ENCODE data around the gene ZNF729. TPM values are rescaled to one million over a fixed set of nuclear protein-coding genes. Genes with fewer than 3 reads are reported as not detected.
"Not testable (repeated sequence)": the region's sequence is repeated elsewhere in the genome, so short reads cannot be mapped to it uniquely, and the experiment has no call there.

The ZNF729 gene
- total RNA-seq = not detected in 2 replicates

DNA sequence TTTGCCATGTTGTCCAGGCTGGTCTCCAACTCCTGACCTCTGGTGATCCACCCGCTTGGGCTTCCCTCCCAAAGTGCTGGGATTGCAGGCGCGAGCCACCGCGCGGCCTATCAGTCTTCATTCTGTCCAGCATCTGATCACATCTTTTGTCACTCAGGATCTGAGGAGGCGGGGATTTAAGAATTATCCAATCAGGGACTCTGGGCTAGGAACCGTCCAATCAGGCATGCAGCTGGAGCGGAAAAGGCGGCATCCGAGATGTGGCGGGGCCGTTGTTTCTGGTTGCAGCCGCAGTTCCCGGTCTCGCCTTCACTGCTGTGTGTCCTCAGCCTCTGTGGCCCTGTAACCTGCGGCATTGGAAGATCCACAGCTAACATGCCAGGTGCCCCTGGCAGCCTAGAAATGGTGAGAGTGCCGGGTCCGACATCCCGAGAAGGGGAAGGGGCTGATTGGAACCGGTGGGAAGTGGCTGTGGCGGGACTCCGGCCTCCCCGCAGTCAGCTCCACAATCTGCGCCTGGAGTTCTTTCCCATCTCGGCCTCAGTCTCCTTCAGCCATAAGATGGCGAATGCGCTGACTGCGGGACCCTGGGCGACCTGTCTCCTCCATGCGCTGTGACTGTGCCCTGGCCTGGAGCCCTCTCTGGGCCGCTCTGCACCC is at the start of gene ZNF729:
ZNF729 (plus strand) TSS at position 291 of the 660 bp plus-strand sequence; CDS start at position 376, 85 bp downstream.
- DNase-seq (ENCODE audit: low read depth) = no peak

DNA sequence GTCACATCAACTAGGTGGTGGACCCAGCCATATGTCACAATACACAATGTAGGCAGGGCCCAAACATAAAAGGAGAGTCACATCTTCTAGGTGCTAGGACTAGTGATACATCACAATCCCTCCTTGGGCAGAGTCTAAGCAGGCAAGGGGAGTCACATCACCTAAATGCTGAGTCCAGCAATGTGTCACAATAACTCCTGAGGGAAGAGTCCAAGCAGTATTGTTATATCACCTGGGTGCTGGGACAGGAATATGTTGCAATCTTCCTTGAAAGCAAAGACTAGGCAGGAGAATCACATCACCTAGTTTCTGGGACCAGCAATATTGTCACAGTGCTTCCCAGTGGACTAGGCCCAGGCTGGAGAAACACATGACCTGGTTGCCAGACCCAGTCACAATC is 29.4 kb upstream of the ZNF729 start:
- DNase-seq (ENCODE audit: low read depth) = no peak

DNA sequence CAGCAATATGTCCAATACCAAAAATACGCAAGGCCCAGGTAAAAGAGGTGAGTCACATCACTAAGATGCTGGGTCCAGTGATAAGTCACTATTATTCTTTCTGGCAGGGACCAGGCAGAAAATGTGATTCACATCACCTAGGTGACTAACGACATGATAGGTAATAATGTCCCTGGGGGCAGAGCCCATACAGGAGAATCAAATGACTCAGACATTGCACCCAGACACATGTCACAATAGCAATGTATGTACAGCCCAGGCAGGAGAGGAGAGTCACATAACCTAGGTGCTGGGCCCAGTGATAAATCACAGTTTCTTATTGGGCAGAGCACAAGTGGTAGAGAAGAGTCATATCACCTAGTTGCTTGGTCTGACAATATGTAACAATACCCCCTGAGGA is 28.9 kb upstream of the ZNF729 start:
- DNase-seq (ENCODE audit: low read depth) = no peak

DNA sequence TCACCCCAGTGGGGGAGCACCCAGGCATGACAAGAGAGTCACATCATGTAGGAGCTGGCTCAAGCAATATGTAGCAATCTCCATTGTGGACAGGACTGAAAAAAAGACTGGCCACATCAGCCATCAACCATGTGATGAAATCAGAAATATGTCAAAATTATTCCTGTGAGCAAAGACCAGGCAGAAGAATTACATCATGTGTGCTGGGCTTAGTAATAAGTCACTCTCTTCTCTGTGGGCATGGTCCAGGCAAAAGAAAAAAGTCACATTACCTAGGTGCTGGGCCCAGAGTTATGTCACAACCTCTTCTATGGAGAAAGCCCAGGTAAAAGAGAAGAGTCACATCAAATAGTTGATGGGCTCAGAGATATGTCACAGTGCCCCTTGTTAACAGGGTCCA is 28.3 kb upstream of the ZNF729 start:
- DNase-seq (ENCODE audit: low read depth) = no peak

DNA sequence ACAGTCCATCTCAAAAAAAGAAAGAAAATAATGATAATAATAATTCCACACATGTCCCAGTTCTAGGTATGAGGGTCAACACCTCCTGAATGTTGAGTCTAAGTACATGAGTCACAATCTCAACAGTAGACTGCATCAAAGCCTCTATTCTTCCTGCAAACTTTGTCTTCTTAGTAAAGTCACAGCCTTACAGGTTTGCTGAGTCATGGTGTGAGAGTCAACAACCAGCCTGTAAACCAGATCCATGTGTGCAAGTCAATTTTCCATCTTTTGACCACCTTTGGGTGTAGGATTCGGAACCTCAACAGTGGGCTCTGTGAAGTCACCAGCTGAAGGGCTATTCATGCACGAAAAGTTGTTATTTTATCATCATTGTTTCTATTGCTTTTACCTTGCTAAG is 25.7 kb upstream of the ZNF729 start:
- no peak for DNase-seq (ENCODE audit: low read depth)

DNA sequence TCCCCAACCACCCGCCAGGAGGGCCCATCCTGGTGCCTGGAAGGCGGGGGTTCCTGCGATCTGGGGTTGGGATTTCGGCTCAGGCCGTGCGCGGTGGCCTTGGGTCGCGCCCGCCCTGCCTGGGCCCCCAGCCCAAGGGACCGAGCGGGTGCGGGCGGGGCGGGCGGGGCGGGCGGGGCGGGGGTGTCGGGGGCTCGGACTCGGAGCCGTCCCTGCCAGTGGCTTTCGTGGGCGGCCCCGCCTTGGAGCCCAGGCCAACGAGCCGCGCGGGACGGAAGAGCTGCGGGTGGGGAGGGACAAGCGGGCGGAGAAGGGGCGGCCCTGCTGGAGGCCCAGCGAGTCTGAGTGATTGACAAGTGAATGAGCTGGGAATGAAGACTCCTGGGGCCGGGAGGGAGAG is 24.6 kb upstream of the ZNF729 start:
- DNase-seq (ENCODE audit: low read depth) = no peak

DNA sequence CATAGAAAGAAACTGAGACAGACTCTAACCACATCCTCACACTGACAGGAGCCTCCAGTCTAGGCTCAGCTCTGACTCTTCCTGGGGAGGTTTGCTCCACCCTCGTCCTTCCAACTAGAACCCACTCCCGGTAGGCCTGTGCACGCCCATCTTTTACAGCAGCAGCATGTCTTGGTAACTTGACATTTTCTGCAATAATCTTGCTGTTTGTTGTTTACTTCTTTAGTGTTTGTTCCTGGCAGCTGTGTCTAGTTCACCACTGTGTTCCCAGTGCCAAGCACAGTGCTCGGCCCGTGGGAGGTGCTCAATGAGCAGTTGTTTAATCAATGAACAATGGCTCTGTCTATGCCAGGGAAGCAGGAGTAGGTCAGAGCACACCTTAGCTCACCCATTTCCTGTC is 23.1 kb upstream of the ZNF729 start:
- no peak for DNase-seq (ENCODE audit: low read depth)

DNA sequence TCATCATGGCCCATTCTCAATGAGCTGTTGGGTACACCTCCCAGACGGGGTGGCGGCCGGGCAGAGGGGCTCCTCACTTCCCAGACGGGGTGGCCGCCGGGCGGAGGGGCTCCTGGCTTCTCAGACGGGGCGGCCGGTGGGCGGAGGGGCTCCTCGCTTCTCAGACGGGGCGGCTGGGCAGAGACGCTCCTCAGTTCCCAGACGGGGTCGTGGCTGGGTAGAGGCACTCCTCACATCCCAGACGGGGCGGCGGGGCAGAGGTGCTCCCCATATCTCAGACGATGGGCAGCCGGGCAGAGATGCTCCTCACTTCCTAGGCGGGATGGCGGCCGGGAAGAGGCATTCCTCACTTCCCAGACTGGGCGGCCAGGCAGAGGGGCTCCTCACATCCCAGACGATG is 35.3 kb downstream of the ZNF729 start:
- not testable (repeated sequence) for DNase-seq (ENCODE audit: low read depth)

DNA sequence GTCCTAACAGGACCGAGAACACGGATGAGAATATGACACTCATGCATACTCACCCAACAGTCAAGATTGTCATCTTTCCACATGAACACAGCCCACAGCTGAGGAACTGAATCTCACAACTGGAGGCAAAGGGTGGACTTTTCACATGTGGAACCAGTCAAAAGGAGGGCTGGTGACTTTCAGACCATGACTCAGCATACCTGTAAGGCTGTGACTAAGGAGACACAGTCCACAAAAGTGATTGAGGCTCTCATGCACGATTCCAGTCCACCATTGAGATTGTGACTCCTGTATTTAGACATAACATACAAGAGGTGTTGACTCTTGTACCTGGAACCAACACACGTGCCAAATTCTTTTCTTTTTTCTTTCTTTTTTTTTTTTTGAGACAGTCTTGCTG is 40.0 kb downstream of the ZNF729 start:
- no peak for DNase-seq (ENCODE audit: low read depth)

DNA sequence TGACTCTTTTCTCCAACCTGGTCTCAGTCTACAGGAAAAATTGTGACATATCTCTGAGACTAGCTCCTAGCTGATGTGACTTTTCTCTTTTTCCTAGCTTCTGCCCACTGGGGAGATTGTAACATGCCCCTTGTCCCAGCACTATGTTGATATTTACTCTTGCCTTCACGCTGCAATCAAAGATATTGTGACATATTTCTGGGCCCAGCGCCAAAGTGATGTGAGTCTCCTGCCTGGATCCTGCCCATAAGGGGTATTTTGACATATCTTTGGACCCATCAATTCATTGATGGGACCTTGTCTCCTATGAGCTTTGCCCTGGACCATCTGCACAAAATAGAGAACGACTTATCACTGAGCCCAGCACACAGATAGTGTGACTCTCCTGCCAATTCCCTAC is 41.1 kb downstream of the ZNF729 start:
- no peak for DNase-seq (ENCODE audit: low read depth)

DNA sequence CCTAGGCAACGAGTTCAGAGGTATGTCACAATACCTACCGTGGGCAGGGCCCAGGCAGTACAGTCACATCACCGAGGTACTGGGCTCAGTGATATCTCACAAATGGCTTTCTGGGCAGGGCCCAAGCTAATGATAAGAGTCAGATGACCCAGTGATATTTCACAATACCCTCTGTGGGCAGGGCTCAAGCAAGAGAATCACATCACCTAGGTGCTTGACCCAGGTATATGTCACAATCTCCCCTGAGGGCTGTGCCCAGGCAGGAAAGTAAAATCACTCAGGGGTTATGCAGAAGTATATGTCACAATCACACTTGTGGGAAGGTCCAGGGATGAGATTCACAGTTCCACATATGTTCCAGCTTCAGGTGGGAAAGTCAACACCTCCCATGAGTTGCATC is 45.3 kb downstream of the ZNF729 start:
- no peak for DNase-seq (ENCODE audit: low read depth)

DNA sequence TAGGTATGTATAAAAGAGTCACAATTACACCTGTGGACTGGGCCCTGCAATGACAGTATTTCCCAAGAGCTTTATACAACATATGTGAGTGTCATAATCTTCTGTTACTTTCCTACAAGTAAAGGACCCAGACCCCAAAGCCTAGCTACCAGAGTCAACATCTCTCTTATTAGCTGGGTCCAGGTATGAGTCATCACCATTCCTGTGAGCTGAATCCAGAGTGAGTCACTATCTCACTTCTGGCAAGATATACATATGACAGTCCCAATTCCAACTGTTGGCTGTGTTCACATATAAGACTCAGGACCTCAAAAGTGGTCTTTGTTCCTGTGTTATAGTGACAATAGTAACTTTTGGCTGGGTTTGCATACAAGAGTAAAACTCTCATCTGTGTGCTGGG is 46.7 kb downstream of the ZNF729 start:
- DNase-seq (ENCODE audit: low read depth) = no peak

DNA sequence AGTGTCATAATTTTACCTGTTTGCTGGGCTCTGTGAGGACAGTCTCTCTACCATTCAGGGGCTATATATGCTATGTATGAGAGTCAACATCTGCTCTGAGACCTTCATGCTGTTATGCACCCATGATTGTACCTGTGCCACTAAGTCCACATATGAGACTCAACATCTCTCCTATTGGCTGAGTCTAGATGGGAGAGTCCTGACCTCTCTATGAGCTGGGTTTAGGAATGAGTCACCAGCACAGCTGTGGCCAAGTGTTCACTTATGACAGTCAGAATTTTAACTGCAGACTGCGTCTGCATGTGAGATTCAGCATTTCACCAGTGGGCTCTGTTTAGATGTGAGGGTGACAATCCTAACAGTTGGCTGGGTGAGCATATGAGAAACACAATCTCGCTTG is 49.5 kb downstream of the ZNF729 start:
- DNase-seq (ENCODE audit: low read depth) = no peak

DNA sequence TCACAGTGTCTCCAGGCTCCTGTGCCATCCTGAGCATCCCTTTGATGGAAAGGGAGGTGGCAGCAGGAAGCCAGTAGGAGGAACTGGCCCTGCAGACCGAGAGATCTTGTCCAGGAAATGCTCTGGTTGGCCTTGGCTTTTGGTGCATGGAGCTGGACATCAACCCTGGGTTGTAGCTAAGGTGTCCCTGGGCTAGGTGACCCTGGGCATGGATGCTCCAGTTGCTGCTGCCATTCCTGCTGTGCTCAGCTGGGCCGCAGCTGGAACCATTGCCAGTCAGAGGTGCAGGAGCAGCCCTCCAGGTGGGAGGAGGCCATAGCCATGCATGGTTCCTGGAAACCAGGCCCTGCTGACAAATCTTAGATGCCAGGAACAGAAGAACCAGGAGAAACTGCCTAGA is 68.4 kb downstream of the ZNF729 start:
- no peak for DNase-seq (ENCODE audit: low read depth)

Other genes with a start within 250 kb of the ZNF729 start
- gene ZNF257, start 234.0 kb upstream of the ZNF729 start, total RNA-seq = 2.6 and 4.0 TPM in 2 replicates
- gene ZNF676, start 89.5 kb upstream of the ZNF729 start, total RNA-seq = 0.17 and 0.75 TPM in 2 replicates
- gene ZNF98, start 135.9 kb downstream of the ZNF729 start, total RNA-seq = 0.17 and 0.55 TPM in 2 replicates